ENCODE data around the gene TOLLIP.
"Not testable (repeated sequence)": the region's sequence is repeated elsewhere in the genome, so short reads cannot be mapped to it uniquely, and the experiment has no call there.

TOLLIP gene

GRCh38 chr11:1309498-1310317 lies at the start of gene TOLLIP:
Gene TOLLIP (minus strand): TSS chr11:1309632. CDS start chr11:1309498, 134 bp downstream.
- DNase-seq = peak; percentile 87

DNA sequence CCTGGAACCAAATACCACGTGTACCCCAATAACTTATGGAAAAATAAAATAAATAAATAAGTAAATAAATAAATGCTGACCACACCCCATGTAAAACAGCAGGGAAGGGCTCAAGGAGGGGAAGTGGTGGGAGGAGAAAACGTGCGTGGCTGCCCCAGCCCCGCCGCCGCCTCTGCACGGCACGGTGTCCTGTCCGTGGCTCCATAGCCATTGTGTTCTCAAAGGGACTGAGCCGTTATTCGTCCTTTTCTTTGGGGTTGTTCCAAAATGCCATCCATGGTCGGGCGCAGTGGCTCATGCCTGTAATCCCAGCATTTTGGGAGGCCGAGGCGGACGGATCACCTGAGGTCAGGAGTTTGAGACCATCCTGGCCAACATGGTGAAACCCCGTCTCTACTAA lies 49.5 kb upstream of the TOLLIP start:
- not testable (repeated sequence) for DNase-seq

- DNase-seq = no peak
These were observed 48.9 kb upstream of the TOLLIP start for GRCh38 chr11:1358286-1358685.

- no peak for DNase-seq
These were observed 47.1 kb upstream of the TOLLIP start for GRCh38 chr11:1356478-1356960.

- no peak for DNase-seq
These were observed 46.6 kb upstream of the TOLLIP start for GRCh38 chr11:1356007-1356435.

GRCh38 chr11:1354125-1354938 lies 44.9 kb upstream of the TOLLIP start:
- DNase-seq = no peak

DNA sequence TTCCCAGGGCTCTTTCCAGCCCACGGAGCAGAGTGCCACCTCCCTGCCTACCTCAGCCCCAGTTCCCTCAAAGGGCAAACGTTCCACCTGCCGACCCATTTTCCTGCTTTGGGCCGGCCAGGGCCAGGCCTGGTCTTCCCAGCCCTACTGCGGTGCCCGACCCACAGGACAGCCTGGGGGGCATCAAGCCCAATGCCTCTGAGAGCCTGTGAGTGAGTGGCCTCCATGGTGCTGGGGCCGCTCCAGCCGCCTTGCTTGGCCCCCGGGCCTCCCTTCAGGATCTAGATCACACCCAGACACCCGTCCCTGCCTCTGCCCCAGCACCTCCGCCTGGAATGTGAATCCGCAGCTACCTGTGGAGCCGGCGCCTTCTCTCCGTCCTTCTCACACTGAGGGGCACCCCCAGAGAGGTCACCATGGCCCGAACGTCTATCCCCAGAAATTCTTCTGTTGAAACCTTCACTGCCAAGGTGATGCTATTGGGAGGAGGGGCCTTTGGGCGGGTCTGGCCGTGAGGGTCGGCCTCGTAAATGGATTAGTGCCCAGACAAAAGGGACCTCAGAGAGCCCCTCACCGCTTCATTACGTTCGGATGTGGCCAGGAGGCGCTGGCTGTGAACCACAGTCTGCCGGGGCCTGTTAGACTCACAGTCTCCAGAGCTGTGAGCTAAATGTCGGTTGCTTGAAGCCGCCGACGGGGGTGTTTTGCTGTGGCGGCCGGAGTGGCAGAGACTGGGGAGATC lies 44.1 kb upstream of the TOLLIP start:
- DNase-seq = no peak

DNA sequence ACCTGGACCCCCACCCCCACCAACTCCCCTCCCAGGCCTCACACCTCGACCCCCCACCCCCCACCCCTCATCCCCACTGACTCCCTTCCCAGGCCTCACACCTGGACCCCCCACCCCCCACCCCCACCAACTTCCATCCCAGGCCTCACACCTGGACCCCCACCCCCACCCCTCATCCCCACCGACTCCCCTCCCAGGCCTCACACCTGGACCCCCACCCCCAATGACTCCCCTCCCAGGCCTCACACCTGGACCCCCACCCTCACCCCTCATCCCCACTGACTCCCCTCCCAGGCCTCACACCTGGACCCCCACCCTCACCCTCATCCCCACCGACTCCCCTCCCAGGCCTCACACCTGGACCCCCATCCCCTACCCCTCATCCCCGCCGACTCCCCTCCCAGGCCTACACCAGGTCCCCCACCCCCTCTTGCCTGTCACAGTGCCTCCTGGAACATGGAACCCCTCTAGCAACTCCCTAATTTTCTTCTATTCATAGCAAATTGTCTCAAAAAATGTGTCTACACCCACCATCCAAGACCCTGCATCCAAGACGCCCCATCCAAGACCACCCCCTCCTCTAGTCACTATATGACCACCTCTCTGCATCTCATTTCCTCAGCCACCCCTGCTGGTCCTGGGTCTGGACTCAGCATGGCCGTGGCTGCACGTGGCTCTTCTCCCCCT lies 43.4 kb upstream of the TOLLIP start:
- no peak for DNase-seq

DNA sequence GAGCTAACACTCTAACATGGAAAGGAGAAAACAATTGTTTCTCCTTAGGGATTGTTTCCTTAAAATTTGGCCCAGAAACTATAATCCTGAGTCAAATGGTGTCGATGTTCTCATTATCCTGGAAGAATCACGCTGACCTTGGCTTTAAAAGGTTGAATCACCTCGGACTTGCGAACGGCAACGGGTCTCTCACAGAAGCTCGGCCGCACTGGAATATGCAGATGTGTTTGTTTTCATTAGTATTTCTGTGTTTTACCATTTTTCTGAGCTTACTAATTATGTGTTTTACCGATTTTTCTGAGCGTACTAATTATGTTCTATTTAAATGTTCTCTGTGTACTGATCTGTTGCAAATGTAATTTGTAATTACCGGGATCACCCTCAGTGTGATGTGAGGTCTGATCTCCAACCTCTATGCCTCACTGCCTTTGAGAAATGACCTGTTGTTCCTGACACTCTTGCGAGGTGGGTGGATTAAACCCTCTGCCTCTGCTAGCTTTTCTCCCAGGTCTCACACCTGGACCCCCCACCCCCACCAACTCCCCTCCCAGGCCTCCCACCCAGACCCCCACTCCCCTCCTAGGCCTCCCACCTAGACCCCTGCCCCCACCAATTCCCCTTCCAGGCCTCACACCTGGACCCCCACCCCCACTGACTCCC lies 42.0 kb upstream of the TOLLIP start:
- DNase-seq = no peak

- DNase-seq = no peak
These were observed 40.8 kb upstream of the TOLLIP start for GRCh38 chr11:1350086-1350725.

- no peak for DNase-seq
These were observed 40.1 kb upstream of the TOLLIP start for GRCh38 chr11:1349327-1350041.

DNA sequence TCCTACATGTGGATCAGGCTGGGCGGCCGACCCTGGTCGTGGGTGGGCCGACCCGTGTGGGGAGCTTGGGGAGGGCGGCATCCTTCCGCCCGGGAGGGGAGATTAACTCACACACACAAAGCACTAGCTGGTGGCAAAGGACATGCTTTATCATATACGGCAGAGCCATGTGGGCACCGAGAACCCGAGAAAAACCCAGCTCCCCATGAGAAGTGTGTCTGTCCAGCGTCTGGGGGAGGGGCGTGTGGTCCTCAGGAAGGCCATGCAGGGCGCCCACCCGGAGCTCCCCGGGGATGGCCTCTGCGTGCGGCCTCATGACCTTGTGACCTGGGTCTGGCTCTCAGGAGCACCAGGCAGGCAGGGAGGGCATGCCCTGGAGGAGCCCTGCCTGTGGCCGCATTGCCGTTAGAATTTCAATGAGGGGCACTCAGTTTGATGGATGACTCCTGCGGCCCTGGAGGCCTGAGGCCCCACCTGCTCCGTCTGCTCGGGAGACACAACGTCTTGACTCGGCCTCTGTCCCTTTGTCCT lies 39.4 kb upstream of the TOLLIP start:
- no peak for DNase-seq

DNA sequence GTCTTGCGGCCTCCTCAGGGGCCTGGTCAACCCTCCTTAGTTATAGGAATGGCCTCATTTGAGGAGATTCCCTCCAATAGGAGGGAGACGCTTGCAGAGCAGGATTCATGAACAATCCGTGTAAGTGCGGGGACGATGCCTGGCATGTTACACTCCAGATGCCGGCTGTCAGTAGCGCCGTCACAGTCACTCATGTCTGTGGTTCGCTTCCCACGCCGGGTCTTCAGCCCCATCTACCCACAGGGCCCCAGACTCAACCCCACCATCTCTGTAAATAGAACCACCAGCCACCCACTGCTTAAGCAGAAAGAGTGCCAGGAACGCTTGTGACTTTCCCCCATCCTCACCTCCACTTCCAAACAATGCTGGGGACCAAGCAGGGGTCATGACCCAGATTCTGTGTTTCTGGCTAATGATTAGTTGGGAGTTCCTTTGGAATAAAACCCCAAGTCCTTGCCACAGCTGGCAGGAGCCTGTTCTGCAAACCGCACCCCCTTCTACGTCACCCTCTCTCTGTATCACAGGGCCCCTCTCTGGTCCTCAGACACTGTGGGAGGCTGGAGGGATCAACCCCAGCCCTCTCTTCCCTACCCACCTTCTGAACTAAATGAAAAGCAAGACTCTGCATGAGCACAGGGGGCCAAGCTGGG lies 38.8 kb upstream of the TOLLIP start:
- no peak for DNase-seq

DNA sequence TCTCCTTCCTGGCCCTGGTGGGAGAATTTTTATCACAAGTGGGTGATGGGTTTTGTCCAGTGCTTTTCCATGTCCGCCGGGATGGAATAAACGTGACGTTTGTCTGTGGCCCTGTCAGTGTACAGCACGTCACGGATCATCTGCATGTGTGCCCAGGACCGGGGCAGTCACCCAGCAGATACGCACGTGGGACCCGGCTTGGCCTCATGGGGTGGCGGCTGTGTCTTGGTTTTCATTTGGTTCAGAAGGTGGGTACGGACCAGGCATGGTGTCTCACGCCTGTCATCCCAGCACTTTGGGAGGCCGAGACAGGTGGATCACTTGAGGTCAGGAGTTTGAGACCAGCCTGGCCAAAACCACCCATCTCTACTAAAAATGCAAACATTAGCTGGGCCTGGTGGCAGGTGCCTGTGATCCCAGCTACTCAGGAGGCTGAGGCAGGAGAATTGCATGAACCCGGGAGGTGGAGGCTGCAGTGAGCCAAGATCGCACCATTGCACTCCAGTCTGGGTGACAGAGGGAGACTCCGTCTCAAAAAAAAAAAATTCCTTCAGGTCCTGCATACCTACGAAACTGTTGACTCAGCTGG lies 38.1 kb upstream of the TOLLIP start:
- not testable (repeated sequence) for DNase-seq

DNA sequence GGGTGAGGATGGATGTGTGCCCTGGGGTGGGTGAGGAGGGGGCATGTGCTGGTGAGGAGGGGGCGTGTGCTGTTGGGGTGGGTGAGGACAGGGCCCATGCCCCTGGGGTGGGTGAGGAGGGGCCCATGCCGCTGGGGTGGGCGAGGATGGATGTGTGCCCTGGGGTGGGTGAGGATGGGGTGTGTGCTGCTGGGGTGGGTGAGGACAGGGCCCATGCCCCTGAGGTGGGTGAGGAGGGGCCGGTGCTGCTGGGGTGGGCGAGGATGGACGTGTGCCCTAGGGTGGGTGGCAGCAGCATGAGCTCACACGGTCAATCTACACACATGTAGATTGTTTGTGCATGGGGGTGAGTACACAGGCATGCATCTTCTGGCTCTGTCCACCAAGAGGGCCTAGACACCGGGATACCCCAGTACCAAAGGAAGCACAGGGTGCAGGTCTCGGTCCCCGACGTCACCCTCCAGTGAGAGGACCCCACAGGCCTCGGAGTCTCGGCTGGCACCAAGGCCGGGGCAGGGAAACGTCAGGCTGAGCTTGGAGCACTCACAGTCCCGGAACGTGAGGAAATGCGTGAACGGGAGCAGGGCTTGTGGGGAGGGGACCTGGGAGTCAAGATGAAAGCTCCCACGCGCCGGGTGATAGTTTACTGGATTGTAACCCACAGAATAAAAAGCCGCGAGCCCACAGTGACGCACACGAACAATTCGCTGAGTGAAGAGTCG lies 37.4 kb upstream of the TOLLIP start:
- DNase-seq = no peak

- no peak for DNase-seq
These were observed 36.5 kb upstream of the TOLLIP start for GRCh38 chr11:1345737-1346513.

- no peak for DNase-seq
These were observed 34.7 kb upstream of the TOLLIP start for GRCh38 chr11:1344056-1344635.

Data from NCI-H446 treated with DMSO at 0.1 percent for 48 hours (cell line).